PC-3 (cell line): ENCODE measurements around the gene TK2.

Experiments used
- EZH2 ChIP-seq: fragments of 300-600 bp; sonication (generic); IDR thresholded peaks from one replicate; pipeline ENCODE4 v1.6.1; 2017; ENCODE audit warnings: antibody characterized with exemption, mild to moderate bottlenecking, low read length; ENCODE audit not compliant: unreplicated experiment
- EZH2phosphoT487 ChIP-seq: fragments of 300-600 bp; sonication (generic); IDR thresholded peaks from 2 replicates; pipeline ENCODE4 v1.6.1; 2018; ENCODE audit warnings: mild to moderate bottlenecking, antibody characterized with exemption, low read length, borderline replicate concordance
- TF ChIP-seq, protein P1 (sequence below): fragments of 300-600 bp; sonication (generic); conservative IDR thresholded peaks from 2 replicates; pipeline ENCODE4 v1.5.1; 2017; ENCODE audit warnings: antibody characterized with exemption, low read depth, mild to moderate bottlenecking, low read length

DNA sequence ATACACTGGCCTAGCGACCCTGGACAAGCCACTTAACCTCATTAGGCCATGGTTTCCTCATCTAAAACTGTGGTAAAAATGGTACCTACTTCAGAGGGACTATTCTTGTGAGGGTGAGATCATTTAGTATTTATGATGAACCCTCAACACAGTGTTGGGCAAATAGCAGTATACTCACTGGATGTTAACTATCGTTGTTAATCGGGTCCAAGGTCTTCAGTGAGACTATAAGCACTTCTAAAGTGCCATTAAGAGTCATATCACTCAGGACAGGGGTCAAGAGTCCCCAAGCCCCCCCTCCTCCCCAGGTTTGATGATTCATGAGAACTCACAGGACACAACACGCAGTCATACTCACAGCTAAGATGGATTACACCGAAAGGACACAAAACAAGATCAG lies 11.0 kb downstream of the TK2 start:
- TF ChIP-seq, protein P1, sequence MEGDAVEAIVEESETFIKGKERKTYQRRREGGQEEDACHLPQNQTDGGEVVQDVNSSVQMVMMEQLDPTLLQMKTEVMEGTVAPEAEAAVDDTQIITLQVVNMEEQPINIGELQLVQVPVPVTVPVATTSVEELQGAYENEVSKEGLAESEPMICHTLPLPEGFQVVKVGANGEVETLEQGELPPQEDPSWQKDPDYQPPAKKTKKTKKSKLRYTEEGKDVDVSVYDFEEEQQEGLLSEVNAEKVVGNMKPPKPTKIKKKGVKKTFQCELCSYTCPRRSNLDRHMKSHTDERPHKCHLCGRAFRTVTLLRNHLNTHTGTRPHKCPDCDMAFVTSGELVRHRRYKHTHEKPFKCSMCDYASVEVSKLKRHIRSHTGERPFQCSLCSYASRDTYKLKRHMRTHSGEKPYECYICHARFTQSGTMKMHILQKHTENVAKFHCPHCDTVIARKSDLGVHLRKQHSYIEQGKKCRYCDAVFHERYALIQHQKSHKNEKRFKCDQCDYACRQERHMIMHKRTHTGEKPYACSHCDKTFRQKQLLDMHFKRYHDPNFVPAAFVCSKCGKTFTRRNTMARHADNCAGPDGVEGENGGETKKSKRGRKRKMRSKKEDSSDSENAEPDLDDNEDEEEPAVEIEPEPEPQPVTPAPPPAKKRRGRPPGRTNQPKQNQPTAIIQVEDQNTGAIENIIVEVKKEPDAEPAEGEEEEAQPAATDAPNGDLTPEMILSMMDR = no peak
- TF ChIP-seq EZH2 = no peak
- TF ChIP-seq EZH2phosphoT487 = no peak
